Measurements from ENCODE around the gene NAALADL2.

NAALADL2 gene

DNA sequence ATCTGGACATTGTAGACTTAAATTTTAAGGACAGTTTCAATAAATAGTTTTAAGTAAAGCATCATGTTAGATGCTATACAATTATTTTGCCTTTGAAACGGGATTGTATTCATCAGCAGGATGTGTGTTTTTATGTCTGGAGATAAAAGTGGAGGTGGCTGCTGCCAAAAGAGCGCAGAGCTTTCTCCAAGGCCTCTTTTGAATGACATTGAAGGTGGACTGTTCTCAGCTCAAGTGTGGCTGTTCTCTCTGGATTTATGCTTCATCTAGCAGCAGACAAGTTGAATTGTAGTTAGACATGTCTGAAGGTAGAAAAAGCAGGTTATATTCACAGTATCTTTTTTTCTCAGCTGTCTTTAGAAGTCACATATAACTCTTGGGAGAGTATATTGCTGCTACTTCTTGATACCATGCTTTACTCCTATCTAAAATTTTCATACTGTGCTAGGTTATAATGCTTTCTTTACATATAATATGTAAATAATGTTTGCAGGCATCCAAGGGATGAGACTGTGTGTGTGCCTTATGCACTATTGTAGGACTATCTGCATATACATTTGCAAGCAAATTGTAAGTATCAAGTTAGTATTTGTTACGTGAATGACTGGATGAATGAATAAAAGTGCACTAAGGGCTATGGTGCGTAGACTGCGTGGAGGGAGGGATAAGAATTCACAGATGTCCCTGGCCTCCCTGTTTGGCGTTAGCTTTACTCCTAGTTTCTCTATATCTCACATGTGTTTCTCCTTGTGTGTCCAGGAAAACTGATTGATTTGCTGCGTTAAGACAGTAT lies 340.1 kb downstream of the NAALADL2 start:
- DNase-seq (ENCODE audit: low read depth in 1 of 2, low spot score in 1 of 2) = no peak

DNA sequence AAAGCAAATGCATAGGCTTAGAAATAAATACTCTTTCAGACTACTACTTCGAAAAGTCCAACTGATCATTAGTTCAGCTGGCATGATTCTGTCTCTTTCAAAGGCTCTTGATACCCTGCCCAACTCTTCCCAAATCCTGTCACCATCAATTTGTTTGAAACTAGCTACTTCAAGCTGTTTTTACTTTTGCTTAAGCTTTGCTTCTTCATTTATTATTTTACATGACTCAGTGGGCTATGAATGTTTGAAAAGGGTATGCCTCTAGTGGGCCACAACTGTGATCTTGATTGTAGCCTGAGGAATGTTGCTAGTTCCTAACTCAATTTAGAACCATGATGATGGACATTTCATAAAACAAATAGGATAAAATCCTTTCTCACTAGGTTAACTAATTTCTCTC lies 340.8 kb downstream of the NAALADL2 start:
- no peak for DNase-seq (ENCODE audit: low read depth in 1 of 2, low spot score in 1 of 2)

DNA sequence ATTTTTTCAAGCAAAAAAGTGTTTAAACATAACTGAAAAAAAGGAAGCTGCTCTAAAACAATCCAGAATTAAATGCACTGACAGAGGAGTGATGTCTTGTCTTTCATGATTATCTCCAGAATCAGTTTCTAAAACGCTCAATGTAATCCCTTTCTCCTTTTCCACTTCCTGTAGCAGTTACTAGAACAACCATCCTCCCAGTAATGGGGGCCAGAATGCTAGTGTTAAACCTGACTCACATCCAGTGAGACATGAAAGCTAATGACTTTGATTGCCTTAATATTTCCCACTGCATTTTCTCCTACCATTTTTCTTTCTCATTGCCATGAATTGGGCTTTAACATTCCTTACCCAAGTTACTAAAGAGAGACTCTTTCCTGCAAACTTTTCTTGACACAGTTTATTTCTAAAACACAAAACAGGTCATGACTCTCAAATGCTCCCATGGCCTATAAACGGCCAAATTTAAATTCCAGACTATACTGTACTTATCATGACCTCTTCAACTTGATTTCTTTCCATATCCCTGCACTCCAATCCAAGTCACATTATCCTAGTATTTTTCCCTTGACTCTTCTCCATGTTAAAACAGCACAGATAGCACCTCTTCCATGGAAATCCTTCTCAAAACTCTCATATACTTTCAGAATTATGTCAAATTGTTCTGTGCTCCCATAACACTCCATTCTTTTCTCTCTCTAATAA lies 341.4 kb downstream of the NAALADL2 start:
- DNase-seq (ENCODE audit: low read depth in 1 of 2, low spot score in 1 of 2) = no peak

DNA sequence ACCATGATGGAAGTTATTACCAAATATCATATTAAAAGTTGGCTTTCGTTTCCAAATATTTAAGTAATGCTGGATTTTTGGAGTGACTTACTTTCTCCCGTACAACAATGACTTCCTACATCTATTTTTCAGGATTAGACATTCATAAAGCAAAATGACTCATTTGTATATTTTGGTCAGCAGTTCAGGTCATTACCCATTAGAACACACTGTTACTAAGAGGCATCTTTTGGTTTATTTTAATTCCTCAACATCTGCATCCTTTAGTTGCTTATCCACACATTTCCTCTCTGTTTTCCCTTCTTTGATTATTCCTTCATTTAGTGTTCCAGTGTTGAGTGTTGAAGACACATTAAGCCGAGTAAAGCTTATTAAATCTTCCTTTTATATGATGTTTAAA lies 348.2 kb downstream of the NAALADL2 start:
- no peak for DNase-seq (ENCODE audit: low read depth in 1 of 2, low spot score in 1 of 2)

DNA sequence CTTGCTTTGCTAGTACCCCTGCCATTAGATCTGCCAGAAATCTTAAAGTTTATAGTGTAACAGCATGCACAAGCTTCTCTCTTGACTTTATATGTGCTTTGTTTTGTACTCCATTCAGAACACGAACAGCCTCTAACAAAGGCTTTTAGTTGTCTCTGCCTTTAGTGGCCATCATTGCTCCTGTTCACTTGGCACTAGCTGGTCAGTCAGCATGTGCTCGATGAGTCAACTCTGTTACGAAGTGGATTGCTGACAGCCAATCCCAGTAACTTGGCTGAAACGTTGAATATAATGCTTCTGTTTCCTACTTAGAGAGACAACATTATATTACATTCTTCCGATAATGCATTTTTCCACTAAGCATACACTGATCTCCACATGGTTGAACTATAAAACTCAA lies 349.2 kb downstream of the NAALADL2 start:
- DNase-seq (ENCODE audit: low read depth in 1 of 2, low spot score in 1 of 2) = no peak

DNA sequence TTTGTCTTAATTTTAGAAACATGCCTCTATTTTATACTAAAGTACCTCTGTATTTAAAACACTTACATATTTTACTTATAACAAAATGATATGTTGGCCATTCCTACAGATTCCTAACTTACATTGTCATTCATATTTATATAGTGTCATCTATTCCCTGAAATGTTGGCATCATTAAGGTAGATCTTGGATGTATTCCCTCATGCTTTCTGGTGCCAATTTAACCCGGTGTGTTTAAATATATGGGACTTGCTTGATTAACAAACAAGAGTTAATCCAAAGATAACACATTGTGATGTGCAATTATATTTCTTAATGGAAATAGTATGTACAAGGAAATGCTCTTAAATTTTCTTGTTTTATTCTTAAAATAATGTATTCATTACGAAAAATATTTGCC lies 352.3 kb downstream of the NAALADL2 start:
- DNase-seq (ENCODE audit: low read depth in 1 of 2, low spot score in 1 of 2) = no peak

DNA sequence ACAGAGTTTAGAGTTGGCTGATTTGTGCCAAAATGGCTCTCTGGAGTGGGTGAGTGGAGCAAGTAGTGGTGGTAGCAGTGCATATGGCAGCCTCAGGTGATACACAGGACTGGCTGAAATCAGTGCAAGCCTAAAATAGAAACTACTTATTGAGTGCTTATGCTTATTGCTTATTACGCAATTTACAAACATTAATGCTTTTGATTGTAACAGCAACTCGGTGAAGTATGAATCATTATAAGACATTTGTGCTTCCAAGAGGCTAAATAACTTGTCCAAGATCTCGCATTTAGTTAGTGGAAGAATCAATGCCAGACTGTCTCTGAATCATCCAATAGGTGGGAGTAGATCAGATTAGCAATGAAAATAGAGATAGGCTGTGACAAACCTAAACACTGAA lies 353.8 kb downstream of the NAALADL2 start:
- no peak for DNase-seq (ENCODE audit: low read depth in 1 of 2, low spot score in 1 of 2)

DNA sequence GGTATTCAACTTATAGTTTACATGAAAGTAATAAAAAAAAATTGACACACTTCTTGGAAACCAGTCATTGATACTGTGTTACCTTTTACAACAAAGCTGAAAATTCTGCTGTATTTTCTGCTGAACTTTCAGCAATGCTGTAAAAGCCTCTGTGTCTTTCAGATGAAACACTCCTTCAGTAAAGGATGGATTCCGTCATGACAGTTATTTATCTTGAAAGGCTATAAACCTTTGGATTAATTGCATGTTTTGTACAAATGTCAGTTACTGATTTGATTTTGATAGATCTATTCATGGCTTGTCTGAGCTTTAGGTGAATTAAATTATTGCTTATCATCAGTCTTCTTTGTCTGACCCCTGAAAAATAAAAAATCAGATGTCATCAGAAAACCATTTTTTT lies 355.1 kb downstream of the NAALADL2 start:
- DNase-seq (ENCODE audit: low read depth in 1 of 2, low spot score in 1 of 2) = no peak

DNA sequence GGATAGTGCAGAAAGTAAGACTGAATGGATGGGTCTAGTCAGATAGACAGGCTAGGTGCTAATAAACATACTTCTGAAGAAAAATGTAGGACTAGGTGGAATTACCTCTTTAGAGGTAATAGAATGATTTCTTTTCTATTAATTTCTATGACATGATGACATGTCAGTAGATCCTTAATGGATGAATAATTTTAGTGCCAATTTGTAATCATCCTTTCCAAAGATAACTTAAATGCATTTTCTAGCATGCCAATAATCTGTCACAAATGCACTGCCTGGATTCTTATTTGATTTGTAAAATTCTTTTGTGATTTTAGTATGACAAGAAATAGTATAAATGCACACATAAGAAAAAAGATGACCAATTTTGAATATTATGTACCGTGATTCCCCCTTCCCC lies 356.7 kb downstream of the NAALADL2 start:
- no peak for DNase-seq (ENCODE audit: low read depth in 1 of 2, low spot score in 1 of 2)

DNA sequence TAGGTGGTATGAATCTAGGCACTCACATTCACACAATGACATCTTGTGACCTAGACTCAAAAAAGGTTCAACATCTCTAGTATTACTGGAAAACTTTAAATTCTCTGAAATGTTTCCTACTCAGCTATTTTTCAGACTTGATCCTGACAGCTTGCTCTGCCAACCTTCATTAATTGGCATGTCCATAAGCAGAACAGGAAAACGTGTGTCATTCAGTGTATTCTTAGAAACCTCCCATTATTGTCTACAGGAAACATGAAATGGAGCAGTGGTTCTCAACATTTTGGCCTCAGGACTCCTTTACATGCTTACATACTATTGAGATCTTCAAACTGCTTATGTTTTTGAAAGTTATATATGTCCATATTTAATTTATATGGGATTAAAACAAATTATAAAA lies 363.2 kb downstream of the NAALADL2 start:
- DNase-seq (ENCODE audit: low read depth in 1 of 2, low spot score in 1 of 2) = no peak

DNA sequence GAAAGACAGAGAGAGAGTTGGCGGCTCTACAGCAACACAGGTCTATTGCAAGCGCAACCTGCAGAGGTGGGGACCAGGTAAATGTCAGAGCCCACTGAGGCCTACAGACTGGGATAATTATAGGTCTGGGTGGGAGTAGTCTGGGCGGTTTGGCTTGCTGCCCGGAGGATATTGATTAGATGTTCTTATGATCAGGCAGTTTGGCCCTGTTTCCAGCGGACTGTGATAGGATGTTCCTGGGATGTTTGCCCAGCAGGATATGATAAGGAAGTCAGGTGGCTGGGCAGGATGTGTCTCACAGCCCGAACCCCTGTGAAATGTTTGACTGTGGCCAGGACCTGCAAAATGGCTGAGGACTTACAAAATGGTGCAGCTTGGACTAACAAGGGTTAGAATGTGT lies 364.9 kb downstream of the NAALADL2 start:
- DNase-seq (ENCODE audit: low read depth in 1 of 2, low spot score in 1 of 2) = no peak

DNA sequence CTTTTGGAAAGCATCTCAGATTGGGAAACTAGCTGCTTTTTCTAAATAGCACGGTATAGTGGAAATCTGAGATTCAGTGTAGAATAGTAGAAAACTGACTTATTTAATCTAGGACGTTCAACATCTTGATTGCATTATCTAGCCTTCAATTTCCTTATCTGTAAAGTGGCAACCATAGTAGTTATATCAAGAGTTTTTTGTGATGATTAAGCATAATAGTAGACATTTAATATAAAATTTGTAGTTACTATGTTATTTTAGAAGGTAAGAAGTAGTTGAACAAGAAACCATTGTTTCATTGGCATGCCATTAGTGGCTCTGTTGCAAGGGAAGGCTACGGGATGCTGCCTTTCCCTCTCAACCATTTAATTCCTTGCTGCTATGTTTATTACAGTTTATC lies 367.3 kb downstream of the NAALADL2 start:
- no peak for DNase-seq (ENCODE audit: low read depth in 1 of 2, low spot score in 1 of 2)

DNA sequence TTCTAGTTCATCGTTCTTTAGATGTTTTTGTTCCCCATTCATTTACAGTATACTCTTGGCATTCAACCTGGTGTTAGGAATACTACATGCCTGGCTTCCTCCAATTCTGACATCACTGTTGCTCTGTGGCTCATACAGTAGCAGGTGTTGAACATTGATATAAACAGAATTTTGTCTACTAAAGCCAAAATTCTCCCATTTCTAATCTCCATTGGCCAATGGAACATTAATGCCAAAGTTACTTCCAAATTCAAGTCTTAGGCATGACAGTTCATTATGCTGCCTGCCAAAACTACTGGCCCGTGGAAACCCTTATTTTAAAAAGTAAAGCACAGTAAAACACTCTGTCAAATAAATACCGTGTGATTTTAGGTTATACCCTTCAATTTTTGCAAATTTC lies 368.0 kb downstream of the NAALADL2 start:
- DNase-seq (ENCODE audit: low read depth in 1 of 2, low spot score in 1 of 2) = no peak

DNA sequence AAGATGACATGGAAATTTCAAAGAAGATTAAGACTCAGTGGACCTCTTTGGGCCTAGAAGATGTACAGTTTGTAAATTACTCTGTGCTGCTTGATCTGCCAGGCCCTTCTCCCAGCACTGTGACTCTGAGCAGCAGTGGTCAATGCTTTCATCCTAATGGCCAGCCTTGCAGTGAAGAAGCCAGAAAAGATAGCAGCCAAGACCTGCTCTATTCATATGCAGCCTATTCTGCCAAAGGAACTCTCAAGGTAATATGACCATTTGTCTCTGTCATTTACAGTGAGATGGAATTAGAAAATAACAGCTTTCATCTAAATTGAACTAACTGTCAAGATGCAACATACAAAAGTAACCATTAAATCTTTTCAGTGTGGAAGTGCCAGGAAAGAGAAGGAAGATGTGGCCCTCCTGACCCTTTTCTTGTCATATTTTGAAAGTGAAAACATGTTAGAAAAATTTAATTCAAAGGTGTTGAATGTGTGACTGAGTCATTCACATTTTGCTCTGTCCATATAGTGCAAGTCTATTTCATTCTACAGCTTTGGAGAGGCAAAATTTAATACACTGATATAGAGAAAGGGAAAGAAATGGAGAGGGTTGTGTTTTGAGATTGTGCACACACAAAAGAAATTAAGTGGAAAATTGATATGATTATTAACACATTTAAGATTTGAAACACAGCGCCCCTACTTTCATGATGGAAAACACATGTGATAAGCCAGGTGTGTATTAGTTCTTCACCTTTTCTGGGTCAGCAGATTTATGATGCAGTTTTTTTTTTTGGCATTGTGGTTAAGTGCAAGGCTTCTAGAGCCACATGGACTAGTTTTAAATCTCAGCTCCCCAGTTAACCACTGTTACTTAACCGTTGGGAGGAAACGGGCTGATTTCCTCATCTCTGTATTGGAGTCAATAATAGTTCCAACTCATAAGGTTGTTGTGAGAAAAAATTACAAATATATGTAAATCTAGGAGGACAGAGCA lies 375.1 kb downstream of the NAALADL2 start:
- DNase-seq (ENCODE audit: low read depth in 1 of 2, low spot score in 1 of 2) = no peak

DNA sequence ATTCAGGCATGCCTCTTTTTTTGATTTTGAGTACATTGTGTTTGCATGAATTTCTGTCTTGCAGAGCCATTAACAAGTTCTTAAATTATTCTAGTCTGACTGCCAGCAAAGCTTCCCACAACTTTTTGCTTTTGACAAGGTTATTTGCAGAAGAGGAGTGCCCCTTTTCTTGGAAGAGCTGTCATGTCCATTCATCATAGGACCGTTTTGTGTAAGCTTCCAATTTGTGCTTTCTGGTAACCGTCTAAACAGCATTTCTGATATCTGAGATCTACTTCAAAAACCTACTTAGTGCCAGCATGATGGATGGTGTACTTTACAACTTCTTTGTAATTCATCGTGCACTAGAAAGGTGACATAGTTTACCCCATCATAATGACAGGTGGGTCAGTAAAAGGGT lies 379.7 kb downstream of the NAALADL2 start:
- no peak for DNase-seq (ENCODE audit: low read depth in 1 of 2, low spot score in 1 of 2)

DNA sequence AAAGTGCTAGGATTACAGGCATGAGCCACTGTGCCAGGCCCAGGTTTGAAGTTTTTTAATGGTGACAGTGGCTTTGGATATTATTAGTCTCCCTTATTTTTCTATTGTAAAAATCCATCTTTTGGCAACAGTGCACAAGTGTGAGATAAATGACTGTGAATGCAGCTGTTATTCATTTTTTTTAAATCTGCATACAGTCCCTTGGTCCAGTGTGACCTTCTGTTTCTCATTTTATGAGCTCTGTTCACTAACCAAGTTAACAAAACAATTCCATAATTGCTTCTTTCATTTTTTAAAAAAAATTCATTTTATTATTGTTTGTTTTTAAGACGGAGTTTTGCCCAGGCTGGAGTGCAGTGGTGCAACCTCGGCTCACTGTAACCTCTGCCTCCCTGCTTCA lies 381.8 kb downstream of the NAALADL2 start:
- DNase-seq (ENCODE audit: low read depth in 1 of 2, low spot score in 1 of 2) = no peak

DNA sequence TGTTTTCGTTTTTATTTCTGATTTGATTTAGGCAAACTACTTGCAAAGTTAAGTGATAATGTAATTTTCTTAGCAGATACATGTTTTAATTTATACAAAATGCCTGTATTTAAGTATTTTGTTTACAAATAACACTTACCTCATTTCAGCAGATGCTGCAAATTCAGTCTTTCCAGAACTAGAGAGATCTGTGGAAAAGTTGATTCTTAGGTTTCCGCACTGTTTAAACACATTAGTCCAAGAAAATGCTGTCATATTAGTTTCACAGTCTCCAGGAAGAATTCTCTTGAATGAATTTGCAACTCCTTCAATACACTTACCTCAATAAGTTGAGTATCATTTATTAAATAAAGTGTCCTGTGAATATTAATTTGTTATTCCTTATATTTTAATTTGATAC lies 383.1 kb downstream of the NAALADL2 start:
- DNase-seq (ENCODE audit: low read depth in 1 of 2, low spot score in 1 of 2) = no peak

DNA sequence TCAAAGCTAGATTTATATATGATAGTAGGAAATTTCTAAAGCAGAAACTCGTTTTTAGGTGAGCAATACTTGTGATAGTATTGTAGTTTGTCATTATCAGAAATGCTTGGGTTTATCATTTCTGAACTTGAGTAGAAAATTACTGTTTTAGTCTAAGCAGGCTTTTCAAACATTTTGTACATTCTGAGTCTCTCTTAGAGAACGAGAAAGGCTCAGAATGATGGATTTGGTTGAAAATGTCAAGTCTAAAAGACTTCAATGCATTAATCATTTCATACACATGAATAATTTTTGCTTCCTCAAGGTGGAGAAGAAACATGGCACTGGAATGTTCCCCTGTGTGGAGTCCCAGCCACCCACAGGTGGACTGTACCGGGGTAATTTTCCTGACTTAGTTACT lies 387.1 kb downstream of the NAALADL2 start:
- DNase-seq (ENCODE audit: low read depth in 1 of 2, low spot score in 1 of 2) = no peak

DNA sequence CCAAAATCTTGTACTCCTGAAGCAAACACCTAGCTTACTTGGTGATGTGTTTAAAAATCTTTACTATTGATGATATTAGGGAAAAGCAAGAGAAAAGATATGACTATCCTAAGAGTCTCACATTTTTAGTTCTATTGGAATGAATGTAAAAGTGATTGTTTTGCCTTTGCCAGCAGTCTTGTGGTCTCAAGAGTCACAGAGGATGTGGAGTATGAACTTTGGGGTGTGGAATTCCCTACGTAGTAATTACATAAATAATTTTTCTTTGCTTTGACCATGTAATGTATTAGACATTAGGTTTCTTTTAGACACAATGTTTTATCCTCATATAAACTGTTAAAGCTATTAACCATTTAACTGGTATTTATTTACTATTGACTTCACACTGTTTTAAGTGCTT lies 387.6 kb downstream of the NAALADL2 start:
- DNase-seq (ENCODE audit: low read depth in 1 of 2, low spot score in 1 of 2) = no peak

DNA sequence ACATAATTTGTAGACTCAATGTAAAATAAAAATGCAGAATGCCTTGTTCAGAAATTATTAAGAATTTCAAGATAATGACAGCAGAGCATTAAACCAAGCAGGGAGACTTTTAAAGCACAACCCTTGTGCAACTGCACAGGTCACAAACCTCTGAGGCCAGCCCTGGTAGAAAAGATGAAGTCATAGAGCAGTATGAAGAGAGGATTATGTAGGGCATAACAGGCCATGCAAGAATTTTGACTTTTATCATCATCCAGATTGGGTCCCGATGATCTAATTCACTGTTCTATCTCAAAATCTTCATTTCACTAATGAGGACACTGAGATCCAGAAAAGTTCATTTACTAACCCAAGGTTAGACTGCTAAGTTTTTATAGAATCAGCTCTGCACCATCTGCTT lies 388.5 kb downstream of the NAALADL2 start:
- DNase-seq (ENCODE audit: low read depth in 1 of 2, low spot score in 1 of 2) = no peak

DNA sequence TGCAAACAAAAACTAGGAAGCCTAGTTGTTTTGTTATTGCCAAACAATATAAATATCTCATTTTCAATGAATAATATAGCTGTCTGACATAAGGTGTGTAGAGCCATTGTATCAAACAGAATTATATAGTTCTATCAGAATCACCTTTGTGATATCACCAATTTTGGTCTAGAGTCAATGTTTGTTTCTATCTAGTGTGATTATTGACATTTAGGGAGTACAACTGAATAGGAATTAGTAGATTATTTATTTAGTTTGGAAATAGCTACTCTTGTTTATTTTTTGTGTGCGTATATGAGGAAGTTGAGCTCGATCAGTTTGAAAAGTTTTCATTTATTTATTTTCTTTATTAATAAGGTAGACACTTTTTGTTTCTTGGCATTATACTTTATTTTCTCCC lies 389.7 kb downstream of the NAALADL2 start:
- no peak for DNase-seq (ENCODE audit: low read depth in 1 of 2, low spot score in 1 of 2)

DNA sequence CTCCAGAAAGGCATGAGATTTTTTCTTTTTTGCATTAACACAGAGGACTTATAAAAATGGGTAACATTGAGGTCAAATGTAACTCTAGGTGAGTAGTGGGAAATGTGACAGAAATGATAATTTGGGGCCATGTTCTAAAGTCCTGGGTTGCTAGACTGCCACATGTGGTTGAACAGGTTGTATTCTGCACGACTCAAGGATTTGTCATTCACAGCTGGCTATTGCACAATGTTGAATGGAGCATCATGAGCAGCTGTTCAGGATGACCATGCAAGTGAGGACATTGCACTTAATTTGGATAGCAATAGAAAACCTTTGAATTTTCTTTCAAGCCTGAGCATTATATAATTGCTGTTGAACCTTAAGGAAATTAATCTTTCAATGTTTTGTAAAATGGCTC lies 396.6 kb downstream of the NAALADL2 start:
- DNase-seq (ENCODE audit: low read depth in 1 of 2, low spot score in 1 of 2) = no peak

All from activated CD4-positive, alpha-beta T cell treated with anti-CD3 and anti-CD28 coated beads, Interleukin-2, amount 50 U/mL, for 24 hours (primary cell).